ENCODE measurements around the gene ACD.

Gene ACD

DNA sequence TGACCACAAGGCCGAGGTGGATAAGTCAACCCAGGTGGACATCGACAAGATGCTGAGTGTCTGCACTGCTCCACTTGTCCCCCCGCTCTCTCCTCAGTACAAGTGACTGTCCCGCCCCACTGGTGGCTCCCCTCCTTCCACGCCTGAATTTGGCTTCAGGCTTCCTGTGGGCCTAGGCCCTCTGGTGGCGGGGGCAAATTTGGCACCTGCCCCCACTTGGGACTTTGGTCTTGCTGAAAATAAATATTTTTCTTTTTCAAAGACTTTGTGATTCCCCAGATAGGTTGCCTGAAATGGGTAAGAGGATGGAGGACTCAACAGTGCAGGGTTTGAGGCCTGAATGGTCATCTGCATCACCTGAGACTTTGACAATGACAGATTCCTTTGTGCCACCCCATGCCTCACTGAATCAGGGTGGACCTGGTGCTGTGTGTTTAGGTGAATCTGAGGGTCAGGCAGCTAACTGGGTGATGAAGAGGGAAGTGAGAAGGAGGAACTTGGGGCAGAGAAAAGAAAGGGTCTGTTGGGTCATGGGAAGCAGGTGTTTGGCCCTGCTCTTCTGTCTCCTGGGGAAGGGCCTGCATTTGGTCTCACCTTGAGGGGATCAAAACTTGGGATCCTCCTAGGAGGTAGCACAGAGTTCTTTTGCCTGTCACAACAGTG, 8.6 kb upstream of the ACD start:
- H3K4me3 ChIP-seq (ENCODE audit: low read depth, low read length) = no peak overlapping the region
- H3K9me3 ChIP-seq (ENCODE audit: severe bottlenecking) = no peaks in the 10 kb centered on the region
- H3K27ac ChIP-seq = peak overlapping the region; percentile 25
- H3K36me3 ChIP-seq = peaks cover 12% of the 10 kb centered on the region
- TF ChIP-seq, protein P1, sequence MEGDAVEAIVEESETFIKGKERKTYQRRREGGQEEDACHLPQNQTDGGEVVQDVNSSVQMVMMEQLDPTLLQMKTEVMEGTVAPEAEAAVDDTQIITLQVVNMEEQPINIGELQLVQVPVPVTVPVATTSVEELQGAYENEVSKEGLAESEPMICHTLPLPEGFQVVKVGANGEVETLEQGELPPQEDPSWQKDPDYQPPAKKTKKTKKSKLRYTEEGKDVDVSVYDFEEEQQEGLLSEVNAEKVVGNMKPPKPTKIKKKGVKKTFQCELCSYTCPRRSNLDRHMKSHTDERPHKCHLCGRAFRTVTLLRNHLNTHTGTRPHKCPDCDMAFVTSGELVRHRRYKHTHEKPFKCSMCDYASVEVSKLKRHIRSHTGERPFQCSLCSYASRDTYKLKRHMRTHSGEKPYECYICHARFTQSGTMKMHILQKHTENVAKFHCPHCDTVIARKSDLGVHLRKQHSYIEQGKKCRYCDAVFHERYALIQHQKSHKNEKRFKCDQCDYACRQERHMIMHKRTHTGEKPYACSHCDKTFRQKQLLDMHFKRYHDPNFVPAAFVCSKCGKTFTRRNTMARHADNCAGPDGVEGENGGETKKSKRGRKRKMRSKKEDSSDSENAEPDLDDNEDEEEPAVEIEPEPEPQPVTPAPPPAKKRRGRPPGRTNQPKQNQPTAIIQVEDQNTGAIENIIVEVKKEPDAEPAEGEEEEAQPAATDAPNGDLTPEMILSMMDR (IDR thresholded peaks at IDR 0.05; ENCODE audit: low read depth, low read length) = 0 out of 2 replicates have a peak, but pooled peaks have one; percentile 9
- no peak for DNase-seq
- no peaks in the 10 kb centered on the region for H3K27me3 ChIP-seq (ENCODE audit: insufficient read depth, low read depth, severe bottlenecking)

- Histone ChIP-seq H3K36me3 (peaks cover 19% of the 10 kb centered on the region), H3K27me3 (ENCODE audit: insufficient read depth, low read depth, severe bottlenecking) (no peaks in the 10 kb centered on the region), H3K9me3 (ENCODE audit: severe bottlenecking) (no peaks in the 10 kb centered on the region), H3K4me3 (ENCODE audit: low read depth, low read length) (peak overlapping the region; percentile 55), H3K27ac (peak overlapping the region; percentile 88)
- TF ChIP-seq, protein P1 (IDR thresholded peaks at IDR 0.05; ENCODE audit: low read depth, low read length) = peak; percentile 98
- DNase-seq = peak; percentile 96
Measured at GRCh38 chr16:67667817-67668494, 7.9 kb upstream of the ACD start.

DNA sequence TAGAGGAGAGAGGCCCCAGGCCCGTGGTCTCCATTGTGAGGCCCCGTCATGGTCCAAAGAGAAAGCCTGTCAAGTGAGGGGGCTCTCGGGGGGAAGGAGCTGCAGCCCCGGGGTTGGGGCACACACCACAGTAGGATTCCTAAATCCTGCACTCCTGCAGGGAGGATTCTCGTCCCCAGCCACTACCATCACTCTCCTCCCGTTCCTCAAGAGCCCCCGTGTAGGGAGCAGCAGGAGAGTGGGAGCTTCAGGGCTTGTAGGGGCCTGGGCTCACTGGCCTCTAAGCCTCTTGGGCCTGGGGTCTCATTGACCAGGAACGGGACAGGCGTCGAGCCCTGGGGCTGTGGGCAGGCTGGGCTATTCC, 7.4 kb upstream of the ACD start:
- TF ChIP-seq, protein P1 (IDR thresholded peaks at IDR 0.05; ENCODE audit: low read depth, low read length) = no peak

DNA sequence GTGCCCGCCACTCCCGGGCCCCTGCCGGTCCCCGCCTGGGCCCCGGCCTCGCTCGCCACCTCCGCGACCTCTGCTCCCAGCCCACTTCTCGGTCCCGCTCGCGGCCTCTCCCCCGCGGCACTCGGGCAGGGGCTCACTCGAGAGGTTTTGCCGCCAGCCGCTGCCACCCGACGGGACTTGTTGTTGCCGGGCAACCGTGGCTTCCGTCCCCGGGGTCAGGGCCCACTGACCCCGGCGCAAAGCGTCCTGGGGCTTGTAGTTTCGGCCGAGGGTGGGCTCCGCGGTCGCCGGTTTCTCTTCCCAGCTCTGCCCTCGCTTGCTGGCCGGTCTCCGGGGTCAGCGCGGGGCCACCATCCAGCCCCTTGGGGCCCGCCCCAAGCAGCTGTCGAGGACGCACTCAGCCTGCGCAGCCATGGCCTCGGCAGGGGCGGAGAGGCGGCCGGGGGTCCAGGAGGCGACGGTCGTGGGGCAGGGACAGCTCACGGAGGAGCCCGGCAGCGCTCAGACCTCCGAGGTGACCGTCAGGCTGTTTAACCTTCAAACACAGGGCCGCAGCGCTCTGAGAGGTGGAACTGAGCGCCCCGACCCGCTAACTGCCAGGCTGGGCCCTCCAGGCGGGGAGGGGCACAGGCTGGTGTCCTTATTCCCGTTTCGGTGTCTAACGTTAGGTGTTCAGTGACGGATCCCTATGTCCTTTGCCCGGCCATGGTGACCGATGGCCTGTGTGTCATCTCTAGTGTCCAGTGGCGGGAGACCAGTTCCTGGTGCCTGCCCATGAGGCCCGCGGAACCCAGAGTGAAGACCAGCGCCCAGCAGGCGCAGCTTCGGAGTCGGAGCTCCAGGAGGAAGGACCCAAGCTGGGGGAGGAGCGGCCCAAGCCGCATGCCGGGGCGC, 6.7 kb upstream of the ACD start, which contains the start of the genes C16orf86 and ENKD1:
Gene C16orf86 (plus strand): TSS at position 256 of the 894 bp plus-strand sequence. CDS start 157 bp downstream, at position 413.
Gene ENKD1 (minus strand): TSS at position 192 of the 894 bp plus-strand sequence. CDS start 308 bp downstream, outside the sequence.
- no peaks in the 10 kb centered on the region for H3K9me3 ChIP-seq (ENCODE audit: severe bottlenecking)
- H3K4me3 ChIP-seq (ENCODE audit: low read depth, low read length) = peak within 1 kb of the TSS; percentile 55
- H3K27ac ChIP-seq = peak within 1 kb of the TSS; percentile 88
- DNase-seq = peak; percentile 90
- TF ChIP-seq, protein P1 (IDR thresholded peaks at IDR 0.05; ENCODE audit: low read depth, low read length) = no peak
- peaks cover 28% of the 10 kb centered on the region for H3K36me3 ChIP-seq
- H3K27me3 ChIP-seq (ENCODE audit: insufficient read depth, low read depth, severe bottlenecking) = no peaks in the 10 kb centered on the region

More for the DNA sequence above, 7.4 kb upstream of the ACD start:
- H3K27me3 ChIP-seq (ENCODE audit: insufficient read depth, low read depth, severe bottlenecking) = no peaks in the 10 kb centered on the region
- peaks cover 24% of the 10 kb centered on the region for H3K36me3 ChIP-seq
- H3K4me3 ChIP-seq (ENCODE audit: low read depth, low read length) = peak overlapping the region; percentile 55
- peak overlapping the region; percentile 88 for H3K27ac ChIP-seq
- no peak for DNase-seq
- no peaks in the 10 kb centered on the region for H3K9me3 ChIP-seq (ENCODE audit: severe bottlenecking)

DNA sequence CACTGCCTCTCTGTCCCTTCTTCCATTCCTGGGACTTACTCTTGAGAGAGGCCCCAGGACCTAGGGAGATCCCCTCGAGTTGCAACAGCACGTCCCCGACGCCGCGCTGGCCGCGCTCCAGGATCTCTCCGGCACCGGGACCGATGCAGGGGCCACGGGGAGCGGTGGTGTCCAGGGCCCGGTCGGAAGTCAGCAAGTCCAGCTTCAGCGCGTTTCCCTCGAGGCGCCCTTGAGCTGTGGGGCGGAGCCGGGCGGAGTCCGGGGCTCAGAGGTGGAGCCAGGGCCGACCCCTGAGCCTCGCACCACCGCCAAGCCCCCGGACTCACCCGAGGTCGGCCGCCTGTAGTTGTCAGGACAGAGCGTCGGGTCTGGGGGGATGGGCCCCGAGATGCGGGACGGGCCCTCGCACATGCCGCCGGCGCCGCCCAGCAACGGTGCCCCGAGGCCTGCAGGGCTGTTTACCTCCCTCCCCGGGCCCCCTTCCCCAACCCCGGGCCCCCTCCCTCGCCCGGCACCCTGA, 6.0 kb upstream of the ACD start:
- Histone ChIP-seq H3K4me3 (ENCODE audit: low read depth, low read length) (peak overlapping the region; percentile 55), H3K27ac (peak overlapping the region; percentile 88)
- DNase-seq = peak; percentile 64

More for the DNA sequence above, 6.0 kb upstream of the ACD start:
- TF ChIP-seq, protein P1 (IDR thresholded peaks at IDR 0.05; ENCODE audit: low read depth, low read length) = no peak
- Histone ChIP-seq H3K36me3 (peaks cover 28% of the 10 kb centered on the region), H3K9me3 (ENCODE audit: severe bottlenecking) (no peaks in the 10 kb centered on the region), H3K27me3 (ENCODE audit: insufficient read depth, low read depth, severe bottlenecking) (no peaks in the 10 kb centered on the region)
